Endothelial cell of umbilical vein (primary cell): ENCODE measurements around the gene AJM1. TPM values are rescaled to one million over a fixed set of nuclear protein-coding genes. Genes with fewer than 3 reads are reported as not detected.
"Not testable (repeated sequence)": the region's sequence is repeated elsewhere in the genome, so short reads cannot be mapped to it uniquely, and the experiment has no call there.

Experiments used
- BruUV-seq: library from RNA; stranded (reverse); fragments of 400-500 nt; replicated peaks from 2 replicates; lab custom pipeline; 2021; lab: Mats Ljungman, UMichigan
- CTCF ChIA-PET: fragments of 300-600, 350-600 bp; sonication (Branson Sonifier 250); formaldehyde crosslinking; loops from one replicate; lab custom pipeline; 2021; ENCODE audit warnings: antibody characterized with exemption, inconsistent platforms; lab: Charles Lee
- POLR2A ChIA-PET: fragments of 300-600, 350-600 bp; sonication (Branson Sonifier 250); formaldehyde crosslinking; loops from one replicate; lab custom pipeline; 2021; ENCODE audit warnings: antibody characterized with exemption, inconsistent platforms; lab: Charles Lee
- DNase-seq: peaks from one replicate; pipeline ENCODE4 v3.0.0-alpha.2; 2011; ENCODE audit warnings: low read depth, low spot score
- FAIRE-seq: peaks from 2 replicates; lab custom pipeline; 2011; peaks lifted over from hg19 to GRCh38; lab: Jason Lieb, UNC
- H2AFZ ChIP-seq: 2 replicates; pipeline ENCODE4 v1.6.0; 2012; ENCODE audit warnings: low read depth, low read length, control low read depth, inconsistent platforms
- H3K27ac ChIP-seq: 2 replicates; pipeline ENCODE4 v1.5.1; 2011; ENCODE audit warnings: low read depth, mild to moderate bottlenecking, control low read depth, low read length, moderate library complexity; ENCODE audit not compliant: insufficient read depth
- H3K27me3 ChIP-seq, 2 experiments: 2 replicates each; pipeline versions ENCODE4 v1.6.0 to v1.6.1; 2011; ENCODE audit warnings: low read length in 2 of 2, mixed read lengths in 1 of 2; ENCODE audit not compliant: control insufficient read depth in 2 of 2, insufficient read depth in 2 of 2
- H3K36me3 ChIP-seq, 2 experiments: 2 replicates in 1 of 2; 3 replicates in 1 of 2; pipeline ENCODE4 v1.5.1; 2011; ENCODE audit warnings: low read length in 2 of 2, mild to moderate bottlenecking in 1 of 2, moderate library complexity in 1 of 2; ENCODE audit not compliant: control insufficient read depth in 2 of 2, insufficient read depth in 2 of 2; ENCODE audit errors: extremely low read depth in 1 of 2
- H3K4me1 ChIP-seq: 3 replicates; pipeline ENCODE4 v1.5.1; 2011; ENCODE audit warnings: mild to moderate bottlenecking, low read length; ENCODE audit not compliant: control insufficient read depth, insufficient read depth; ENCODE audit errors: extremely low read depth
- H3K4me2 ChIP-seq: 2 replicates; pipeline ENCODE4 v1.6.1; 2011; ENCODE audit warnings: low read length, control low read depth, mixed read lengths; ENCODE audit not compliant: insufficient read depth
- H3K4me3 ChIP-seq, 3 experiments: fragments of 200-600 bp in 1 of 3; sonication (generic), shearing (Covaris generic) in 1 of 3; replicated peaks in 1 of 3; 2 replicates each; pipeline ENCODE4 v1.5.1; 2011 to 2016; ENCODE audit warnings: control low read depth in 3 of 3, low read length in 3 of 3, mild to moderate bottlenecking in 2 of 3, inconsistent platforms in 1 of 3, low read depth in 1 of 3, moderate library complexity in 1 of 3; ENCODE audit not compliant: insufficient read depth in 1 of 3
- H3K79me2 ChIP-seq: 2 replicates; pipeline ENCODE4 v1.6.0; 2012; ENCODE audit warnings: low read length, inconsistent platforms; ENCODE audit not compliant: control insufficient read depth, insufficient read depth
- H3K9ac ChIP-seq: replicated peaks from 2 replicates; pipeline ENCODE3; 2011; ENCODE audit warnings: low read length, control low read depth; ENCODE audit not compliant: insufficient read depth; ENCODE audit errors: extremely low read depth
- H3K9me1 ChIP-seq: replicated peaks from 3 replicates; pipeline ENCODE4 v1.6.0; 2011; ENCODE audit warnings: mild to moderate bottlenecking, low read length; ENCODE audit not compliant: control insufficient read depth, insufficient read depth; ENCODE audit errors: extremely low read depth
- H3K9me3 ChIP-seq: replicated peaks from 2 replicates; pipeline ENCODE4 v1.5.1; 2012; ENCODE audit warnings: low read length, inconsistent platforms; ENCODE audit not compliant: control insufficient read depth, insufficient read depth
- H4K20me1 ChIP-seq: replicated peaks from 2 replicates; pipeline ENCODE3; 2011; ENCODE audit warnings: mild to moderate bottlenecking, low read length; ENCODE audit not compliant: control insufficient read depth, insufficient read depth; ENCODE audit errors: extremely low read depth
- CTCF ChIP-seq, 2 donors: IDR thresholded peaks; 1 replicate in 1 of 2; 2 replicates in 1 of 2; pipeline ENCODE4 v1.5.1; 2011; ENCODE audit warnings: low read length in 2 of 2, mild to moderate bottlenecking in 2 of 2, moderate library complexity in 2 of 2, control low read depth in 1 of 2, inconsistent platforms in 1 of 2, low read depth in 1 of 2; ENCODE audit not compliant: insufficient read depth in 1 of 2; ENCODE audit errors: extremely low read depth in 1 of 2
- EZH2 ChIP-seq: IDR thresholded peaks from 2 replicates; pipeline ENCODE4 v1.6.1; 2012; ENCODE audit warnings: borderline replicate concordance, low read depth, mild to moderate bottlenecking, moderate library complexity, low read length, inconsistent platforms; ENCODE audit not compliant: severe bottlenecking
- FOS ChIP-seq: IDR thresholded peaks from 2 replicates; pipeline ENCODE4 v1.6.1; 2011; ENCODE audit warnings: mild to moderate bottlenecking, low read length, moderate library complexity, borderline replicate concordance; ENCODE audit not compliant: insufficient read depth
- GATA2 ChIP-seq: IDR thresholded peaks from 2 replicates; pipeline ENCODE4 v1.7.0; 2011; ENCODE audit warnings: low read depth, mild to moderate bottlenecking, moderate library complexity, mixed read lengths, low read length; ENCODE audit not compliant: insufficient read length, insufficient read depth
- MYC ChIP-seq: IDR thresholded peaks from one replicate; pipeline ENCODE4 v1.6.1; 2011; ENCODE audit warnings: mild to moderate bottlenecking, low read depth, low read length
- POLR2AphosphoS5 ChIP-seq: IDR thresholded peaks from 2 replicates; pipeline ENCODE4 v1.6.1; 2012; ENCODE audit warnings: low read depth, mild to moderate bottlenecking, control low read depth, low read length, moderate library complexity; ENCODE audit not compliant: insufficient read depth
- dilution Hi-C: fragments of 300-500 bp; cut with MboI; formaldehyde crosslinking; loops from one replicate; pipeline ENCODE4 v1.15.0; 2019; ENCODE audit warnings: low sequenced_read_pairs; ENCODE audit not compliant: extremely low pct_ligation_motif_present
- intact Hi-C: fragments of 100-400 bp; cut with micrococcal nuclease; formaldehyde crosslinking; loops from one replicate; pipeline ENCODE4 v1.10.0; 2022
- polyA plus RNA-seq, 4 experiments: library from polyadenylated mRNA; depleted of rRNA in 3 of 4; stranded (reverse) in 3 of 4; unstranded in 1 of 4; fragments of >200 nt; gene quantifications; 2 replicates each; pipeline versions ENCODE4 v1.2.1 to v1.2.3, GENCODE V29; 2011 to 2012; ENCODE audit warnings: missing spikeins in 1 of 4
- total RNA-seq: library from RNA; stranded (reverse); gene quantifications from 2 replicates; pipeline ENCODE4 v1.2.3, GENCODE V29; 2021

AJM1 gene
- total and polyA plus RNA-seq, 2 donors (not counting 3 experiments of a cell fraction or from before 2014, with no cell fraction given) = 0.30 to 1.3 TPM

DNA sequence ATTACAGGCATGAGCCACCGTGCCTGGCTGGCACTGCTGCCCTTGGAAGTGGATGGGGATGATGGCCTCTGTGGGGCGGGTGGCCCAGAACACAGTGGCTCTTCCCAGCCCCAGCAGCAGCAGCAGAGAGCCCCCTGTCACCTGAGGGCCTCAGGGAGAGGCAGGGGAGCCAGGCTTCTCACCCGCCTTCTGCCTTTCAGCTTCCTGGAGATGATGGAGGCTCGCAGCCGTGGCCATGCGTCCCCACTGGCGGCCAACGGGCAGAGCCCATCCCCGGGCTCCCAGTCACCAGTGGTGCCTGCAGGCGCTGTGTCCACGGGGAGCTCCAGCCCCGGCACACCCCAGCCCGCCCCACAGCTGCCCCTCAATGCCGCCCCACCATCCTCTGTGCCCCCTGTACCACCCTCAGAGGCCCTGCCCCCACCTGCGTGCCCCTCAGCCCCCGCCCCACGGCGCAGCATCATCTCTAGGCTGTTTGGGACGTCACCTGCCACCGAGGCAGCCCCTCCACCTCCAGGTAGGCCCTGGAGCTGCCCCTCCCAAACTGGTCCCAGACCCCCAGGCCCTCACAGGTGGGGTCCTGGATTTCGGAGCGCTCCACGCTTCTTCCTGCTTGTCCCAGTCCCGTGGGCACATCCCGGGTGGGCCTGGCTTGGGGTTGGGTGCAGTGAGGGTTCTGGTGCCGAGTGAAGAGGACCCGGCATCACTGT lies 5.0 kb upstream of the AJM1 start:
- ChIA-PET POLR2A (no interaction called here), CTCF (no interaction called here)
- dilution Hi-C loops = no loop called here
- Histone ChIP-seq H3K4me3 (no peak overlapping the region), H3K4me2 (no peak overlapping the region), H4K20me1 (no peaks in the 10 kb centered on the region), H3K4me1 (peaks cover 3% of the 10 kb centered on the region), H3K27me3 (no peaks in the 10 kb centered on the region), H3K27ac (no peak overlapping the region), H3K9ac (no peak overlapping the region), H3K79me2 (no peaks in the 10 kb centered on the region), H2AFZ (no peak overlapping the region), H3K36me3 (peaks cover under 1 to 13% of the 10 kb centered on the region in 2 experiments), H3K9me1 (no peaks in the 10 kb centered on the region), H3K9me3 (no peaks in the 10 kb centered on the region)
- TF ChIP-seq GATA2 = no peak
- TF ChIP-seq CTCF (IDR thresholded peaks at IDR 0.05; ENCODE audit: extremely low read depth in 1 of 2, insufficient read depth in 1 of 2, low read depth in 1 of 2, low read length in 2 of 2) = no peak
- TF ChIP-seq POLR2AphosphoS5 = no peak
- no peak for TF ChIP-seq MYC
- TF ChIP-seq FOS = no peak
- TF ChIP-seq EZH2 = no peak
- intact Hi-C loops = no loop called here
- FAIRE-seq (no peak), DNase-seq (no peak)
- no TSS peak for BruUV-seq

DNA sequence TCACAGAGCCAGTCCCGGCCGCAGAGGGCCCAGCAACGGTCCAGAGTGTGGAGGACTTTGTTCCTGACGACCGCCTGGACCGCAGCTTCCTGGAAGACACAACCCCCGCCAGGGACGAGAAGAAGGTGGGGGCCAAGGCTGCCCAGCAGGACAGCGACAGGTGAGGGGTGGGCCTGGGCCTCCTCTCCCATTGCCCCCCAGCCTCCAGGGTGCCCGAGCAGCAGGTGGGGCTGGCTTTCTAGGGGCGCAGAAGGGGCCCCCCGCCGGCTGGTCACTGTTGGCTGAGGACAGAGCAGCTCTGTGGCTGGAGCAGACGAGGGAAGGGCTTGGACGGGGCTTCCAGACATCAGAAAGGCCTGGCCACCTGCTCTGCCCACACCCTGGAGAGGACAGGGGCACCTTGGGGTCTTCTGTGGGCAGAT lies 4.4 kb upstream of the AJM1 start:
- H3K9ac ChIP-seq, H3K4me1 ChIP-seq, H3K9me1 ChIP-seq, H3K79me2 ChIP-seq, H4K20me1 ChIP-seq, H3K9me3 ChIP-seq, H3K27ac ChIP-seq, intact Hi-C loops, H3K27me3 ChIP-seq, FAIRE-seq, POLR2A ChIA-PET, BruUV-seq, H3K4me3 ChIP-seq, CTCF ChIA-PET, dilution Hi-C loops, H2AFZ ChIP-seq, DNase-seq, H3K4me2 ChIP-seq: not testable (repeated sequence)
- H3K36me3 ChIP-seq = peaks cover 0 to 13% of the 10 kb centered on the region in 2 experiments
